ENCODE results near the gene UMODL1. TPM values are rescaled to one million over a fixed set of nuclear protein-coding genes. Genes with fewer than 3 reads are reported as not detected.

UMODL1 gene
- total RNA-seq, 1 experiment from 2014 or later, result not detected

- no peak for TF ChIP-seq CTCF (conservative IDR thresholded peaks at IDR 0.05)
- no peak for TF ChIP-seq EZH2 (IDR thresholded peaks at IDR 0.05; ENCODE audit: low read depth)
- H3K9me2 ChIP-seq (ENCODE audit: insufficient read depth), result no peaks in the 10 kb centered on the region
- H3K9me3 ChIP-seq (ENCODE audit: insufficient read depth, low read depth), result no peaks in the 10 kb centered on the region
- no peak overlapping the region for H3K27ac ChIP-seq
- no peak overlapping the region for H3K4me2 ChIP-seq
- no peak overlapping the region for H2AFZ ChIP-seq
- CTCF ChIA-PET, result interaction anchor here (0.6 kb wide), 1 partner anchor 108 kb away, joined by 4 read pairs; no protein-coding TSS in a partner anchor
- DNase-seq, result no peak
- no peaks in the 10 kb centered on the region for H4K20me1 ChIP-seq (ENCODE audit: insufficient read depth)
- H3K27me3 ChIP-seq (ENCODE audit: insufficient read depth, low read depth), result no peaks in the 10 kb centered on the region
- H3K4me1 ChIP-seq (replicated peaks; ENCODE audit: insufficient read depth), result peaks cover 2% of the 10 kb centered on the region; the same call in 1 of the 2 replicates
- no peaks in the 10 kb centered on the region for H3K36me3 ChIP-seq (ENCODE audit: low read depth)
- intact Hi-C loops (cut with micrococcal nuclease; ENCODE audit: unreplicated experiment), result no loop called here
- H3F3A ChIP-seq (ENCODE audit: insufficient read depth, low read depth), result 0 out of 2 replicates have a peak, but pooled peaks cover 4% of the 10 kb centered on the region
- H3K4me3 ChIP-seq, result no peak overlapping the region
- POLR2A ChIA-PET (ENCODE audit: unreplicated experiment), result no interaction called here
- no TSS peak for BruUV-seq (replicated peaks)
- no peaks in the 10 kb centered on the region for H3K79me2 ChIP-seq (ENCODE audit: low read depth)
Observed at GRCh38 chr21:42187976-42188653, 117.0 kb downstream of the UMODL1 start.

GRCh38 chr21:42188663-42189062, 117.5 kb downstream of the UMODL1 start:
- Histone ChIP-seq H3F3A (ENCODE audit: insufficient read depth, low read depth) (0 out of 2 replicates have a peak, but pooled peaks cover 9% of the 10 kb centered on the region), H3K4me1 (replicated peaks; ENCODE audit: insufficient read depth) (peaks cover 8% of the 10 kb centered on the region), H2AFZ (no peak overlapping the region), H4K20me1 (ENCODE audit: insufficient read depth) (no peaks in the 10 kb centered on the region), H3K27me3 (ENCODE audit: insufficient read depth, low read depth) (no peaks in the 10 kb centered on the region), H3K27ac (no peak overlapping the region), H3K4me3 (no peak overlapping the region), H3K4me2 (no peak overlapping the region), H3K79me2 (ENCODE audit: low read depth) (no peaks in the 10 kb centered on the region), H3K36me3 (ENCODE audit: low read depth) (no peaks in the 10 kb centered on the region), H3K9me3 (ENCODE audit: insufficient read depth, low read depth) (no peaks in the 10 kb centered on the region), H3K9me2 (ENCODE audit: insufficient read depth) (no peaks in the 10 kb centered on the region)
- intact Hi-C loops (cut with micrococcal nuclease; ENCODE audit: unreplicated experiment), result no loop called here
- no peak for DNase-seq
- ChIA-PET POLR2A (ENCODE audit: unreplicated experiment) (no interaction called here), CTCF (interaction anchor here (0.6 kb wide), 1 partner anchor 108 kb away, joined by 4 read pairs; no protein-coding TSS in a partner anchor)
- no peak for TF ChIP-seq EZH2 (IDR thresholded peaks at IDR 0.05; ENCODE audit: low read depth)
- TF ChIP-seq CTCF (conservative IDR thresholded peaks at IDR 0.05), result no peak
- BruUV-seq (replicated peaks), result no TSS peak

- no TSS peak for BruUV-seq (replicated peaks)
- DNase-seq, result no peak
- H2AFZ ChIP-seq, result no peak overlapping the region
- CTCF ChIA-PET, result no interaction called here
- no peaks in the 10 kb centered on the region for H3K79me2 ChIP-seq (ENCODE audit: low read depth)
- no peaks in the 10 kb centered on the region for H3K36me3 ChIP-seq (ENCODE audit: low read depth)
- intact Hi-C loops (cut with micrococcal nuclease; ENCODE audit: unreplicated experiment), result no loop called here
- POLR2A ChIA-PET (ENCODE audit: unreplicated experiment), result no interaction called here
- 0 out of 2 replicates have a peak, but pooled peaks cover 10% of the 10 kb centered on the region for H3F3A ChIP-seq (ENCODE audit: insufficient read depth, low read depth)
- H3K27me3 ChIP-seq (ENCODE audit: insufficient read depth, low read depth), result no peaks in the 10 kb centered on the region
- H3K4me2 ChIP-seq, result no peak overlapping the region
- no peak overlapping the region for H3K27ac ChIP-seq
- no peaks in the 10 kb centered on the region for H3K9me3 ChIP-seq (ENCODE audit: insufficient read depth, low read depth)
- H4K20me1 ChIP-seq (ENCODE audit: insufficient read depth), result no peaks in the 10 kb centered on the region
- no peak overlapping the region for H3K4me3 ChIP-seq
- H3K9me2 ChIP-seq (ENCODE audit: insufficient read depth), result no peaks in the 10 kb centered on the region
- peaks cover 16% of the 10 kb centered on the region for H3K4me1 ChIP-seq (replicated peaks; ENCODE audit: insufficient read depth)
- no peak for TF ChIP-seq EZH2 (IDR thresholded peaks at IDR 0.05; ENCODE audit: low read depth)
- no peak for TF ChIP-seq CTCF (conservative IDR thresholded peaks at IDR 0.05)
Observed at GRCh38 chr21:42189431-42189830, 118.3 kb downstream of the UMODL1 start.
